GM12801 (cell line): Measurements from ENCODE around the gene CTNNAL1.

ENCODE experiments used
- CTCF ChIP-seq: IDR thresholded peaks from one replicate; pipeline ENCODE4 v1.5.1; 2011; ENCODE audit warnings: control low read depth; ENCODE audit not compliant: insufficient read length; ENCODE audit errors: extremely low read depth

CTNNAL1 gene

GRCh38 chr9:109014608-109015280 lies 1.4 kb upstream of the CTNNAL1 start:
- TF ChIP-seq CTCF: no peak

GRCh38 chr9:109013679-109014607 lies 644 bp upstream of the CTNNAL1 start:
- no peak for TF ChIP-seq CTCF

GRCh38 chr9:109012009-109012875 lies 1.1 kb downstream of the CTNNAL1 start:
- TF ChIP-seq CTCF: no peak

- TF ChIP-seq CTCF: no peak
Measured at GRCh38 chr9:109011231-109011671, 2.0 kb downstream of the CTNNAL1 start.

GRCh38 chr9:109010746-109011145 lies 2.6 kb downstream of the CTNNAL1 start:
- no peak for TF ChIP-seq CTCF

- no peak for TF ChIP-seq CTCF
Measured at GRCh38 chr9:109005678-109006077, 7.6 kb downstream of the CTNNAL1 start.

- TF ChIP-seq CTCF: no peak
Measured at GRCh38 chr9:109003116-109003515, 10.2 kb downstream of the CTNNAL1 start.
